GM12874 (cell line): ENCODE results near the gene RASGRF1.

ENCODE experiments used
- CTCF ChIP-seq: IDR thresholded peaks from 2 replicates; pipeline ENCODE4 v1.5.1; 2011; ENCODE audit warnings: low read depth, mild to moderate bottlenecking, control low read depth, low read length, moderate library complexity; ENCODE audit not compliant: insufficient read depth

The RASGRF1 gene

DNA sequence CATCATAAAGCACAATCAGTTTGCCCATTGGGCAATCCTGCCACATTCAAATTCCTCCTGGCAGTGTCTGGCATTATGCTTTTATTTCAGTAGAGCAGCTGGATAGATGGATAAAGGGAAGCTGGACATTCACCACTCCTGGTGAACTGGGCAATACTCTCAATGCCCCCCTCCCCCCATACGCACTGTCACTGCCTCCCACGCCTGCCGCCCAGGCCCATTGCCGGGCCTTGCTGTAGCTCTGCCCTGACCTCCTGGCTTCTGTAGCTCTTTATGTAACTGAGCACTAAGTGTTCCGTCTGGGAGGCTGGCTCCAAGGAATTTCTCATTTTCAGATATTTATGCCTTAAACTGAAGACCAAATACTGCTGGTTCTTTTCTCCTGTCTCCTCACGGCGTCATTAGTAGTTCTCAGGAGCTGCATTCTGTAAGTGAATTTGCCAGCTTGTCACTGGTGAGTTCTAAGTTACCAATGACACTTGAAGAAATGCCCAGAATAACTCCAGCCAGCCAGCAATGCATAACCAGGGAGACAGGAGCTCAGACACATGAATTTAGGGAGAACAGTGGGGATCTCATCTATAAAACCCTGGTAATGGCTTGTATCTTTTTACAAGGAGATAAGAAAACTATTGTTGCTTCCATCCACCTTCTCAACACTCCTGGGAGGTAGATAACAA lies 25.5 kb upstream of the RASGRF1 start:
- TF ChIP-seq CTCF = no peak

GRCh38 chr15:79113831-79114230 lies 23.3 kb upstream of the RASGRF1 start:
- TF ChIP-seq CTCF = no peak

DNA sequence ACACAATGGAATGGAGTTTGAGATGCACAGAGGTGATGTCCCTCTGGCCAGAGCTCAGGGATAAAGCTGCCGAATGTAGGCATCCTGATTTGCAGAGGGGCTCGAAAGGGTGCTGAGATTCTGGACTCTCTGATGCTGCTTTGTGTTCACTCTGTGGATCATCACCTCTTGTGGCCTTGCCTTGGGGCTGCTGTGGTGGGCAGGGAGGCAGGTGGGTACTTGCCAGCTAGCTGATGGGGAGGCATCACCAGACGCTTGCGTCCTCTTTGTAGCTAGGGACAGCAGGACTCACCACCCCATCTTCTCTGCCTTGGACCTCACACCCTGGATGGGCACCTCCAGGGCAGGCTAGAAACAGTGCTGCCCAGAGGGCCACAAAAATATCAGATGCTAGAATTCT lies 14.6 kb upstream of the RASGRF1 start:
- no peak for TF ChIP-seq CTCF

DNA sequence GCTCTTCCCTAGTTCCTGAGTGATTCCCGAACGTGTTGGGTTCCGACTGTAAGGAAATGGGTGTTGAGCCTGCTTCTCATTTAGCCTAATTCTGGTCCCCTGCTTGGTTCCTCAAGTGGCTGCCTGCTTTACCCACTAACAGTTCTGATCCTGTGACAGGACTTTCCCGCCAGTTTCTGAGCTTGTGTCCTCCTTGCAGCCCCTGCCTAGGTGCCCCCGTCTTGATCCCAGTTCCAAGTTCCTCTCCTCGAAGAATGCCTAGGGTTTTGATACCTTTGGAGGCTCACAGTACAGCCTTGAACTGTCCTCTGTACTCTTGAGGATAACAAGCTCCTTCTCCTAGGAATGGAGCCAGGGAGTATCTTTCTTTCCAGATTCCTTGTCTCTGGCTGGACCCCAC lies 12.0 kb upstream of the RASGRF1 start:
- no peak for TF ChIP-seq CTCF

DNA sequence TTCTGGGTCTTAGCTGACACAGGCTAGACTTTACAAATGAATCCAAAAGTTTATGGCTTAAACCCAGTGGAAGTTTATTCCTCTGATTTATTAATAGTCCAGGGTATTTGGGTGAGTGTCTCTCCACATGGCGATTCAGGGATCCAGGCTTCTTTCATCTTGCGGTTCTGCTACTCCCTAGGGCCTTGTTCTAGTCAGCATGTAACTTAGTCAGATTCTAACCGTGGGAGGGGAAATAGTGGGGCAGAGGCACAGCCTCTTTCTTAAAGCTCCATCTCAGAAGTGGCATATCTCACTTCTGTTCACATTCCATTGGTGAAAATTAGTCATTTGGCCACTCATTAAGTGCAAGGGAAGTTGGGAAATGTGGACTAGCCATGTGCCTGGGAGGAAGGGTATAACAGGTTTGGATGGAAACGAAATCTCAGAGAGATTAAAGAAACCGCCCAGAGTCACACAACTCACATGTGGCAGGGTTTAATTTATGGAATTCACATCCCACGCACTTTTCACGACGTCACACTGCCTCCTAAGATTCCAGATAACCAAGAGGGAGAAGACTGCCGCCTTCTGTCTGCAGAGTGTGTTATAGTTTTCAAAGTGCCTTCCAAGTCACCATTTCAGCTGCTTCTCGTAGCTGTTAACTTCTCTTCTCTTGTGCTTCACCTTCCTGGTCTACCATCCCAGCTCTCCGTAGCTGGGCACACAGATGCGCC lies 11.4 kb upstream of the RASGRF1 start:
- TF ChIP-seq CTCF = no peak

- no peak for TF ChIP-seq CTCF
These were observed 9.1 kb upstream of the RASGRF1 start for GRCh38 chr15:79099692-79100091.

- no peak for TF ChIP-seq CTCF
These were observed 4.0 kb upstream of the RASGRF1 start for GRCh38 chr15:79094611-79095021.
